22Rv1 (cell line): Measurements from ENCODE around the gene RERE.

ENCODE experiments used
- H3K27ac ChIP-seq: fragments of 450-650 bp; 2 replicates; pipeline ENCODE4 v1.5.1; 2017
- CTCF ChIP-seq: fragments of 450-650 bp; IDR thresholded peaks from 2 replicates; pipeline ENCODE4 v1.5.1; 2017; ENCODE audit warnings: mild to moderate bottlenecking
- ZFX ChIP-seq: fragments of 450-650 bp; IDR thresholded peaks from 2 replicates; pipeline ENCODE4 v1.6.1; 2017; ENCODE audit warnings: antibody characterized with exemption, borderline replicate concordance

Gene RERE

GRCh38 chr1:8394456-8395321 is 422.8 kb downstream of the RERE start:
- H3K27ac ChIP-seq: no peak overlapping the region
- no peak for TF ChIP-seq CTCF

GRCh38 chr1:8392522-8392921 is 424.9 kb downstream of the RERE start:
- no peak overlapping the region for H3K27ac ChIP-seq
- TF ChIP-seq ZFX (no peak), CTCF (no peak)

GRCh38 chr1:8390707-8391106 is 426.7 kb downstream of the RERE start:
- no peak for TF ChIP-seq ZFX
- no peak for TF ChIP-seq CTCF
- no peak overlapping the region for H3K27ac ChIP-seq

GRCh38 chr1:8389958-8390535 is 427.4 kb downstream of the RERE start:
- no peak overlapping the region for H3K27ac ChIP-seq
- TF ChIP-seq ZFX (no peak), CTCF (no peak)

- TF ChIP-seq ZFX: no peak
- TF ChIP-seq CTCF: no peak
- H3K27ac ChIP-seq: no peak overlapping the region
These were observed 428.5 kb downstream of the RERE start for GRCh38 chr1:8388732-8389562.

GRCh38 chr1:8386247-8386646 is 431.2 kb downstream of the RERE start:
- no peak overlapping the region for H3K27ac ChIP-seq
- TF ChIP-seq CTCF: no peak

- TF ChIP-seq ZFX (no peak), CTCF (no peak)
- no peak overlapping the region for H3K27ac ChIP-seq
These were observed 432.9 kb downstream of the RERE start for GRCh38 chr1:8384577-8384976.
